GM18951 (cell line): Measurements from ENCODE around the gene GNAO1.

Experiments used
- POLR2A ChIP-seq: IDR thresholded peaks from 4 replicates; pipeline ENCODE4 v1.6.1; 2011; ENCODE audit warnings: mild to moderate bottlenecking; ENCODE audit not compliant: insufficient read length, insufficient read depth; ENCODE audit errors: extremely low read depth
- in situ Hi-C: fragments of 300-500 bp; cut with MboI; formaldehyde crosslinking; loops from one replicate; pipeline ENCODE4 v1.12.0; 2022; ENCODE audit warnings: low sequenced_read_pairs, mixed read lengths, inconsistent platforms; ENCODE audit not compliant: unreplicated experiment

The GNAO1 gene

DNA sequence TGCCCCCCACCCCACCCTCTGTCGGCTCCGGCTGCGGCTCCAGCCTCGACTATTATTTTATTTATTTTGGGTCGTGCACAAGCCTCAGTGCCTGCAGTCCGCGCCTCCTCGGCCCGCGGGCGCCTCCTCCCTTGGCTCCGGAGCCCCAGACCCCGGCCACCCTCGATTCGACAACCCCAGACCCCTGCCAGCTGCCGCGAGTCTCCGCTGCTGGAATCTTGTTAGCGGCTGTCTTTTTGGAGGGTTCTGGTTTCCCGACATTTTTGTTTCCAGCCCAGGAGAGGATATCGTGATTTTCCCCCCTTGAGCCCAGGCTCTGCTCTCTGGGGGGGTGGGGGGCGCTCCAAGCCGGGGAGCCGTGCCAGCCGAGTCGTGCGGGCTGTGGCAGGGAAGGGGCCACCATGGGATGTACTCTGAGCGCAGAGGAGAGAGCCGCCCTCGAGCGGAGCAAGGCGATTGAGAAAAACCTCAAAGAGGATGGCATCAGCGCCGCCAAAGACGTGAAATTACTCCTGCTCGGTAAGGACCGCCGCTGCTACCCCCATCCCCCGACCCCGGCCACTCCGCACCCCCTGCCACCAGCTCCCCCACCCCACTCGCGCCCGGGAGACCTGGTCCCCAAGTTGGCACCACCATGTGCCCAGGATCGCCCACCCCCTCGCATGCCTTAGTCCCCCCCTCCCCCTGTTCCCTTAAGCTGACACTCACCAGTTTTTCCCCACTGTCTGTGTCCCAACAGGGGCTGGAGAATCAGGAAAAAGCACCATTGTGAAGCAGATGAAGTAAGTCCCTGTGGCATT lies 746 bp downstream of the GNAO1 start:
- no peak for TF ChIP-seq POLR2A
- in situ Hi-C loops: no loop called here

DNA sequence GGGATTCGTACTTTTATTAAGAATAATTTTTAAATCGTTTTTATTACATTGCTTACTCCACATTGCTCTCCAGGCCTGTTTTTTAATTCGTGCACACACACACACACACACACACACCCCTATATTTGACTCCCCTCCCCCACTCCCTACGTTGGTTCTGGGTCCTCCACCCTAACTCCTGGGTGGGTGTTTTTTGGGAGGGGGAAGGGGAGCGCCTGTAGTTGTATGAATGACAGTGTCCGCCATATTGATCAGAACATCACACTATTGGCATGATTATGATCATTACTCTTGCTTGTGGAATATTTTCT lies 1.3 kb downstream of the GNAO1 start:
- in situ Hi-C loops: no loop called here

DNA sequence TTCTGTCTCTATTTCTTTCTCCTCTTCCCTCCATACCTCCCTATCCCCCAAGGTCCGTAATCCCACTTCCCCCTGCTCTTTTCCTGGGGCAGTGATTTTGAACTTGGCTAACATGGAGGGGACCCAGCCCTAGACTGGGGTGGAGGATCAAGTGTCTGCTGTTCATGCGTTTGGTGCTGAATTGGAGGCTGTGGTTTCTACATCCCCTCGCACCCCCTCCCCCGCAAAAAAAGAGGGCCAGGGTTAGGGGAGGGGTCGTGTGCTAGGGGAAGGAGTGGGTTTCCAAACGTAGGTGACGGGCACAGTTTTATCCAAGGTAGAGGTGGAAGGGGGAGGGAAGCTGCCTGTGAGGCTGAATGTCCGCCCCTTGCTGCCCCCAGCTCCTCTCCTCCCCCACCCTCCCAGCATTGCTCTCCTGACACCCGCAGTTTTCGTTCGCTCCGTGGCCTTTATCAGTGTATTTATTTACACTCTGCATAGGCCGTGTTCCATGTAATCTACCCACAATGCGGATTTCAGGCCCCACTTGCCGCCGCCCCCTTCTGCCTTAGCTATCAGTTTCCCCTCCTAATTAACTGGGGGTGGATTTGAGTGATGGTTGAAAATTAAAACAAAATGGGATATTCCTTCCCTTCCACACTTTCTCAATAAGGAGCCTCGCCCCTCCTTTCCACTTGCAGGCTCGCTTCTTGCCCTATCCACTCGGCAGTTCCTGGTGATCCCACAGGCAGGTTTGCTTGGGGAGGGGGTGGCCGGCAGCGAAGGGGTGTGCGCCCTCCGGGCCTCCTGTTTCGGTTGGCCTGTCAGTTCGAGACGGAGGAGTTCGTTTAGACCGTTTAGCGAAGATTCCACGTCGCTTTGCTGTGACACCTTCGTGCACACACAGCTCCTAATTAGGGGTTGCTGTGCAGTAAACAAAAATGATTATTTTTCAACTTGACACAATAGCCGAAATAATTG lies 2.0 kb downstream of the GNAO1 start:
- TF ChIP-seq POLR2A: no peak
- in situ Hi-C loops: no loop called here

More for the DNA sequence above, 1.3 kb downstream of the GNAO1 start:
- TF ChIP-seq POLR2A: no peak

DNA sequence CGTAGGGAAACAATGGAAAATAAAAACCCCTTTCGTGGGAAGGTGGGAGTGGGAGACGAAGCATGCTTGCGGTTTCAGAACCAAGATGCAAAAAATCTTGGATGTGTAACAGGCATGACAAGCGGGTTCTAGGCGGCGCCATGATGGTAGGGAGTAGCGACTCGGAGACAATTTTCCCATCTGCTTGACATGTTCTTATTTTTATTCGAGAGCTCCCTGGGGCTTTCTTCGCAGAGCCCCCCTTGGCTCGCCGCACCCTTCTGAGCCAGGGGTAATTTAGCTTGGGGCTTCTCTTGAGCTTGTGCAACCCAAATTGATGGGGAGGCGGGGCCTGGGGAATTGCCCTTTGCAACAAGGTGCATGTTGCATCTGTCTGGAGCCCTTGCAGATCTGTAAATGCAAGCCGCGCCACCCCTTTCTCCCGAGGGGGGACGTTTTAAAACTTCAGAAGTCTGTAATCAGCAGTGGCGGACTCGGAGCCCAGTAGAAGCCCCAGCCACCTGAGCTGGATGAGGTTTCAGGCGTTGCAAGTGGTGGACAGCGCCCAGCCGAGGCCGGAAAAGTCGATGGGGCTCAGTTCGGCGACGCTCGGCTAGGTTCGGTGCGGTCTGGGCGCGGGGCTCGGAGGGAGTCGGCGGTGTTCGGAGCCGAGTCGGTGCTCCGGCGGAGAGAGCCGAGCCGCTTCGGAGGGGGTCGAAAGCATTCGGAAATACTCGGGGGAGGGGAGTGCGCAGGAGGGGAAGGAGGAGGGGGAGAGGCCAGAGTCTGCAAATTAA lies 2.9 kb downstream of the GNAO1 start:
- TF ChIP-seq POLR2A: no peak
- in situ Hi-C loops: no loop called here

DNA sequence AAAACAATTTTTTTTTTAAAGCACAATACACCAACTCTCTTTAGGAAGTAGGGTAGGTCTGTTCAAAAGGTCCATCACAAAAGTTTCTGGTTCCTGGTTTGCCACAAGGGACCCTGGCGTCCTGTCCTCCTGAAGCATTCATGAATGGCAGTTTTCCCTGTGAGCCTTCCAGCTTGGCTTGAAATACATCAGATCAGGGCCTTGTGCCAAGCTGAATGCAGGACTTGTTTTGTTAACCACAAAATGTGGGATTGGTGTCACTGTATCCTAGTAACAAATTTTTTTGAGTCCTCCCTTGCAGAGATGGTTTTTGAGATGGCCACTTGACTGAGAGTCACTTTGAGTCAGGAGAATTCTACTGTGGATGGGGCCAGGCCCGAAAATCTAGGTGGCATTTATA lies 3.9 kb downstream of the GNAO1 start:
- in situ Hi-C loops: no loop called here
- no peak for TF ChIP-seq POLR2A

DNA sequence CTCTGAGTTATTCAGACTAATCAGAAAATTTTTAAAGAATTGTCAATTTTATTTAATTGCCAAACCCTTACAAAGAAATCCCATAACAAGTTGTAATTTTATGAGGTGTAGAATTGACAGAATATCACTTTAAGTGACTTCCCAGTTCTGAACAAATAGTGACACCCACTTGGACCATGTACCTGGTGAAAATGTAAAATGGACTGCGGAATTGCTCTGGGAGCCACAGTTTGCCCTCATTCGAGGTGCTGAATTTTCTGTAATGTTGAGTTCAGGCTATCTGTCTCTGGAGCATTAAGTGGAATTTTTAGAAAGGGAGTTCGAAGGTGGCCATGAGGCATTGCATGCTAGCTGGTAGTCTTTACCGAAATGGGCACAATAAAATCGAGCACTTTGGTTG lies 5.1 kb downstream of the GNAO1 start:
- TF ChIP-seq POLR2A: no peak
- in situ Hi-C loops: no loop called here

DNA sequence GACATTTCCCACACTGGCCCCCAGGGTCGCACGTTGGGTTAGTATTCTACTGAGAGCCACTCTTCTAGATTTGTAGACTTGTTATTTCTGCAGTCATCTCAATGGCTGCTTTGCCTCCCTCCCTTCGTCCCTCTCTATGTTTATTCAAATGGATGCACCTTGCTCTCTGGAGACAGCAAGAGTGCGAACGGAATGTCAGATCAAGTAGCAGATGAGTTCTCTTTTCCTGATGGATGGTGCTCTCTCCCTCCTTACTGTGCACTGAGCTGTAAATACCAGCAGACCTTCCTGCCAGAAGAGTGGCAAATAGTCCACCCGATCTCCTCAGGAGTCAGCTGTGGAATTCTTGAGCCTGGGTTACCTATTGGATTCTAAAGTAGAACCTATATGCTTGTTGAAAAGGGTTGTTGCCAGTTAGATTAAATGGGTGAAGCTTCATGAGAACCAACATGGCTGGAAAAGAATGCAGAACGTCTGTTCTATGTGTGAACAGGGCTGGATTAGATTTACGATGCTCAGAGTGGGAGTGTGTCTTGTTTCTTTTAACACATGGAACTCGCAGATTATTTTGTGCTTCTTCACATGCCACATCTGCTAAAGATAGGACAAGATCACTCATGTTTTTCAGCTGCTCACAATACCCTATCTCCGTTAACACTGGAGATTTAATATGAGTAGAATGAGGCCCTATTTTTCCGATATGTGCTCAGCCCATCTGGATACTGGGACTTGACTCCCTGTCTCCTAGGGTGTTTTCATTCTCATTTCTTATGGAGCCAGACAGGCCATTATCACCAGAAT lies 6.1 kb downstream of the GNAO1 start:
- in situ Hi-C loops: no loop called here
- TF ChIP-seq POLR2A: no peak

DNA sequence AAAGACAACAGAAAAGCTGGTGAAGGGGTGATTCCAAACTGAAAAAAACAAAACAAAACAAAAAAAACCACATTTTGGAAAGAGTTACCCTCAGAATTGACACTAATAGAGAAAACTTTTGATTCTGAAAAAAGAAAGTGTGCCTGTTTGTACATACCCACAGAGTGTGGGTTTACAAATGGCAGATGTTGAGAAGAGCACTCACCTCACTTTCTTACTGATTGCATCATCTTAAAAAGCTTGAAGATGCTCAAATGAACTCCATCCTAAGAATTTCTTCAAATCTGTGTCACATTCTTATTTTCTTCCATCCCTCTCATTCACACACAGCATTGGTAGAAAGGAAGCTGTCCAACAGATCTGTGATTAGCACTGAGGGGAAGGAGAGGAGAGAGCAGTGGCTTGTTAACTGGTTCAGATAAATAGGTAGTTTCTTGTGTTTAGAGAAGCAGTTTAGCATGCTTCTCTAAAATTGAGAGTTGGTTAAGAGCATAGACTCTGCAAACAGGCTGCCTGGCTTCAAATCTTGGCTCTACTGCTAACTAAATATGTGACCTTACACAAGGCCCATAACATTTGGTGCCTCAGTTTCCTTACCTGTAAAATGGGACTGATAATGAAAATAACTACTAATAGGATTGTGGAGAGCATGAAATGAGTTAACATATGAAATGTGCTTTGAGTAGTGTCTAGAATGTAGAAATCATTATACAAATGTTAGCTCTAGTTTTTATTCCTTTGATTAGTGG lies 6.9 kb downstream of the GNAO1 start:
- in situ Hi-C loops: no loop called here
- no peak for TF ChIP-seq POLR2A

DNA sequence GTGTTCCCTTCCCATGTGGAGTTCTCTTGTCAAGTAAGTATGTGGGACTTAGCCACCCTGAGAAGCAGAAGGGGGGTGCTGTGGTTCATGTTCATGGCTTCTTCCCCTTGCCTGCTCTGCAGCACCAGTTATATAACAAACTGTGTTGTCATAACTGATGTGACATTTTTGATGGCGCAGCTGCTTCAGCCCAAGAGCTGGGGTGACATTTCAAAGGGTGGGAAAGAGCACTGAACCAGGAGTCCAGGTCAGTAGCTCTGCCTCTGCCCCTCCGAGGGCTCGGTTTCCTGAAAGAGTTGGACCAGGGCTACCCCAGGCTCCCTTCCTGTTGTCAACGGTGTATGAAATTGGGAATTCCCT lies 7.4 kb downstream of the GNAO1 start:
- TF ChIP-seq POLR2A: no peak
- in situ Hi-C loops: no loop called here

DNA sequence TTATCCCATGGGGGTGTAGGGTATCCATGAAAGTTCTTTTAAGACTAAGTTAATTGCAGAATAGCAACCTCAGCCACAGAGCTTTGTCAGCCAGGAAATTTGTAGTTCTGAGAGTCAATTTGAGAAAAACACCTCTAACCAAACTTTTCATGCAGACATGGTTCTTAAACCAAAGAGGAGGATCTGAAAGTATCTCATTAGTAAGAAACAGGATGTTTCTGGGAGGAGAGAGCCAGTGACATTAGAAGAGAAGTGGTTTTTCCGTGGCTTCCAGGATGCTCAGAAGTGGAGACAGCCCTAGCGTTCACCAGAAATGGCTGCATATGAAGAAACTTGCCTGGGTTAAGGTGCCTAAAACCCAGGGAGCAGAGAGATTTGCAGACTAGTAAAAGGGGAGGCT lies 7.9 kb downstream of the GNAO1 start:
- in situ Hi-C loops: no loop called here
- TF ChIP-seq POLR2A: no peak

DNA sequence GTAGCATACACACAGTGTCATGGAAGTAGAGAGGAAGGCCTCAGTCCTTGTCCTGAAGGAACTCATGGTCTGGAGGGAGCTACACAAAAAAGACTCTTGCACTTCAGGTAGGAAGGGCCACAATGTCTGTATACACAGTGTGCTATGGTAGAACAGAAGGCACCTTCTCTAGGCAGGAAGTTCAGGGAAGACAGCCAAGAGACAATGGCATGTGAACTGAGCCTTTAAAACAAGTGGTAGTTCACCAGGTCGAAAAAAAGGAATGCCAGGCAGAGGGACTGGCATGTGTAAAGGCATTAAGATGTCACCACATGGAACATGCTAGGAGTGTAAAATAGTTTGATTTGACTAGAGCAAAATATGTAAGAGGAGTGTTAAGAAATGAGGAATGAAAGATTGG lies 9.7 kb downstream of the GNAO1 start:
- in situ Hi-C loops: no loop called here

DNA sequence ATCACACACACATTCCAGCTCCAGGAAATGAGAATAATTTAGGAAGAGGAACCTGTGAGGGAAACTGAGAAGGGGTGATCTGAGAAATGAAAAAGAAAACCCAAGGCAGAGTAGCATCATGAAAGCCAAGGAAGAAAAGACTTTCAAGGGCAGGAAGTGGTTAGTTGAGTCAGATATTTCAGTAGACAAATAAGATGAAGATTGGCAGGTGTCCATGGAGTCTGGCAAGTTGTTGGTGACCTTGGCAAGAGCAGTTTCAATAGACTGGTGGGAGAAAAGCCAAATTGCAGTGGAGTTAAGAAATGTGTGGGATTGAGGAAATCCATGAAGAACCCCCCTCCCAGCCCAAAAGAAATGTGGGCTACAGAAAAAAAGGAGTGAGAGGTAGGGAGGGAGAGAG lies 10.7 kb downstream of the GNAO1 start:
- in situ Hi-C loops: no loop called here
- TF ChIP-seq POLR2A: no peak

More for the DNA sequence above, 9.7 kb downstream of the GNAO1 start:
- TF ChIP-seq POLR2A: no peak
